Psoas muscle (tissue), 8 donors: ENCODE measurements around the gene THRSP. TPM values are rescaled to one million over a fixed set of nuclear protein-coding genes. Genes with fewer than 3 reads are reported as not detected.
"Not testable (repeated sequence)": the region's sequence is repeated elsewhere in the genome, so short reads cannot be mapped to it uniquely, and the experiment has no call there.

Source experiments
- ATAC-seq, 4 donors: fragments of 200-7000 bp; cut with Tn5 transposase; one replicate each; pipeline ENCODE4 v1.9.1; 2020; ENCODE audit warnings: moderate library complexity in 3 of 4, mild to moderate bottlenecking in 2 of 4
- DNase-seq, 2 donors: peaks; one replicate each; pipeline ENCODE4 v3.0.0-alpha.2; 2020
- H3K27ac ChIP-seq: fragments of 200-600 bp; one replicate; pipeline ENCODE4 v1.8.0; 2022
- H3K27me3 ChIP-seq, 3 donors: fragments of 200-600 bp in 1 of 3; one replicate each; pipeline versions ENCODE4 v1.6.1 to v1.8.0; 2013 to 2022; ENCODE audit warnings: low read length in 2 of 3, mild to moderate bottlenecking in 2 of 3, moderate library complexity in 1 of 3; ENCODE audit not compliant: insufficient read depth in 3 of 3
- H3K36me3 ChIP-seq, 2 donors: fragments of 200-600 bp in 1 of 2; one replicate each; pipeline versions ENCODE4 v1.6.1 to v1.8.0; 2013 to 2022; ENCODE audit warnings: low read depth in 1 of 2, mild to moderate bottlenecking in 1 of 2, moderate library complexity in 1 of 2; ENCODE audit not compliant: insufficient read depth in 1 of 2
- H3K4me1 ChIP-seq: fragments of 200-600 bp; one replicate; pipeline ENCODE4 v1.8.0; 2022
- H3K4me3 ChIP-seq: fragments of 200-600 bp; one replicate; pipeline ENCODE4 v1.8.0; 2022; ENCODE audit warnings: mild to moderate bottlenecking
- H3K9me3 ChIP-seq: fragments of 200-600 bp; one replicate; pipeline ENCODE4 v1.8.0; 2022
- WGBS, 3 donors: extraction: QIAGEN DNeasy Blood & Tissue Kit; methylation state at CpG; one replicate each; pipeline versions ENCODE4 v1.1.6 to v1.1.7; 2013; 5-methylcytosine and 5-hydroxymethylcytosine counted together
- intact Hi-C, 2 donors: fragments of 100-400 bp; cut with DNase I; formaldehyde crosslinking; loops; one replicate each; pipeline versions ENCODE4 v1.11.0 to v1.14.2; 2022
- long read RNA-seq, 2 donors: library from polyadenylated mRNA; unstranded; transcript quantifications; one replicate each; pipeline ENCODE4 v2.0.0, GENCODE V29; 2021
- polyA plus RNA-seq, 3 donors: library from polyadenylated mRNA; stranded (reverse); fragments of 200-250 nt; gene quantifications; one replicate each; pipeline ENCODE4 v1.2.3, GENCODE V29; 2013
- total RNA-seq, 4 donors: library from RNA; stranded (reverse); fragmentation: NEBNext Ultra II Directional in 2 of 4; extraction: Animal tissue kit (Norgen Biotek cat#: 25700) in 2 of 4; gene quantifications; one replicate each; pipeline versions ENCODE4 v1.2.1 to v1.2.4, GENCODE V29; 2021 to 2023
- TF ChIP-seq, protein P1 (sequence below): fragments of 200-600 bp; IDR thresholded peaks from one replicate; pipeline ENCODE4 v1.8.0; 2022; ENCODE audit warnings: antibody characterized with exemption
- donor health status: healthy with polysubstance abuse.
- donor health status: DM: no; HTN: no; CAD: no; lungs with moderate emphysema.
- donor health status: Bipolar disorder and iron deficiency.
- donor health status: healthy.
- donor health status: DM: yes; HTN: yes; CAD: no.
- donor health status: DM: no; HTN: no; CAD: no.
- donor health status: DM: no; HTN: no; CAD: no.
- donor health status: DM: yes; HTN: yes; CAD: no.

The THRSP gene, protein sequence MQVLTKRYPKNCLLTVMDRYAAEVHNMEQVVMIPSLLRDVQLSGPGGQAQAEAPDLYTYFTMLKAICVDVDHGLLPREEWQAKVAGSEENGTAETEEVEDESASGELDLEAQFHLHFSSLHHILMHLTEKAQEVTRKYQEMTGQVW
- total RNA-seq, result 1 to 10 TPM in 2 of 4 donors, under 1 TPM in 2; 0.24 to 5.6 (median 1.6) TPM
- polyA plus RNA-seq, result 1 to 10 TPM in 2 of 3 donors, under 1 TPM in 1; 0.61 to 7.2 (median 2.2) TPM
- long read RNA-seq, donor 1, result 0 reads
- long read RNA-seq, donor 2, partial matches to known transcripts, result 0 of 2 reads
- long read RNA-seq, donor 2, other reads (novel, unspliced or antisense), result 0 of 2 reads

DNA sequence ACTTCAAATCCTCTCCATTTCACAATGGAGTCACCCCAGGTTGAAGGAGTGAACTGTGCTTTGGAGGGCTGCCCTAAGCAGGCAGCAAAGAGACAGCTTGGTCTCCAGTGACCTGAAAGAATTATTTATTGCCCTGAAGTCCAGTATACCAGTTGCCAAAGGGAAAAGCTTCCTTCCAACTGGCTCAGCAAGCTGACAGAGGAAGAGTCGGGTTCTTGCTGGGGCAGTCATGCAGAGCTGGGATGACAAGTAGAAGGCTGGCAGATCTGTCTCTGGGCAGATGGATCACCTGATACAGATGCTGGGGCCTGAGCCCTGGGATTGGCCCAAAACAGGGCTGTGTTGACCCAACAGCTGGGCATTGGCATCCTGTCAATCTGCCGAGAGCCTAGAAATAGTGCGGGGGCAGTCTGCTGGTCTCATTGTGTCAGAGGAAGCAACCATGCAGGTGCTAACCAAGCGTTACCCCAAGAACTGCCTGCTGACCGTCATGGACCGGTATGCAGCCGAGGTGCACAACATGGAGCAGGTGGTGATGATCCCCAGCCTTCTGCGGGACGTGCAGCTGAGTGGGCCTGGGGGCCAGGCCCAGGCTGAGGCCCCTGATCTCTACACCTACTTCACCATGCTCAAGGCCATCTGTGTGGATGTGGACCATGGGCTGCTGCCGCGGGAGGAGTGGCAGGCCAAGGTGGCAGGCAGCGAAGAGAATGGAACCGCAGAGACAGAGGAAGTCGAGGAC is at the start of gene THRSP:
THRSP (plus strand) TSS at position 422 of the 742 bp plus-strand sequence; CDS start at position 443, 21 bp downstream.
- ATAC-seq, result peak; percentile 71 to 84 (median 80)

DNA sequence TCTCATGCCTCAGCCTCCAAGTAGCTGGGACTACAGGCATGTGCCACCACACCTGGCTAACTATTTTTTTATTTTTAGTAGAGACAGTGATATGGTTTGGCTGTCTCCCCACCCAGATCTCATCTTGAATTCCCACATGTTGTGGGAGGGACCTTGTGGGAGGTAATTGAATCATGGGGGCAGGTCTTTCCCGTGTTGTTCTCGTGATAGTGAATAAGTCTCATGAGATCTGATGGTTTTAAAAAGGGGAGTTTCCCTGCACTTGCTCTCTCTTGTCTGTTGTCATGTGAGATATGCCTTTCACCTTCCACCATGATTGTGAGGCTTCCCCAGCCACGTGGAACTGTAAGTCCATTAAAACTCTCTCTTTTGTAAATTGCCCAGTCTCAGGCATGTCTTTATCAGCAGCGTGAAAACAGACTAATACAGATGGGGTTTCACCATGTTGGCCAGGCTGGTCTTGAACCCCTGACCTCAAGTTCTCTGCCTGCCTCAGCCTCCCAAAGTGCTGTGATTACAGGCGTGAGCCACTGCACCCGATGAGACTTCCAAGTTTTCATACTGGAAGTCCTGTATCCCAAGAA is 48.6 kb upstream of the THRSP start:
- H3K4me3 ChIP-seq, H3K36me3 ChIP-seq, H3K27me3 ChIP-seq, ATAC-seq, H3K4me1 ChIP-seq, DNase-seq, H3K27ac ChIP-seq, H3K9me3 ChIP-seq, intact Hi-C loops: not testable (repeated sequence)
- 66 to 71% (median 70%) methylated on average over 6 of the region's 6 CpGs for WGBS, 3 donors

More for the DNA sequence above, at the start of gene THRSP:
- TF ChIP-seq, protein P1, sequence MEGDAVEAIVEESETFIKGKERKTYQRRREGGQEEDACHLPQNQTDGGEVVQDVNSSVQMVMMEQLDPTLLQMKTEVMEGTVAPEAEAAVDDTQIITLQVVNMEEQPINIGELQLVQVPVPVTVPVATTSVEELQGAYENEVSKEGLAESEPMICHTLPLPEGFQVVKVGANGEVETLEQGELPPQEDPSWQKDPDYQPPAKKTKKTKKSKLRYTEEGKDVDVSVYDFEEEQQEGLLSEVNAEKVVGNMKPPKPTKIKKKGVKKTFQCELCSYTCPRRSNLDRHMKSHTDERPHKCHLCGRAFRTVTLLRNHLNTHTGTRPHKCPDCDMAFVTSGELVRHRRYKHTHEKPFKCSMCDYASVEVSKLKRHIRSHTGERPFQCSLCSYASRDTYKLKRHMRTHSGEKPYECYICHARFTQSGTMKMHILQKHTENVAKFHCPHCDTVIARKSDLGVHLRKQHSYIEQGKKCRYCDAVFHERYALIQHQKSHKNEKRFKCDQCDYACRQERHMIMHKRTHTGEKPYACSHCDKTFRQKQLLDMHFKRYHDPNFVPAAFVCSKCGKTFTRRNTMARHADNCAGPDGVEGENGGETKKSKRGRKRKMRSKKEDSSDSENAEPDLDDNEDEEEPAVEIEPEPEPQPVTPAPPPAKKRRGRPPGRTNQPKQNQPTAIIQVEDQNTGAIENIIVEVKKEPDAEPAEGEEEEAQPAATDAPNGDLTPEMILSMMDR, result no peak
- peak within 1 kb of the TSS; percentile 80 for H3K27ac ChIP-seq
- peak in 1 of 2 donors; percentile 77 for DNase-seq
- H3K4me3 ChIP-seq, result peak within 1 kb of the TSS; percentile 49
- peaks cover 0 to 15% of the 10 kb centered on the region in 2 donors for H3K36me3 ChIP-seq
- WGBS, 3 donors, result 33 to 54% (median 41%) methylated on average over 14 of the region's 14 CpGs
- H3K4me1 ChIP-seq, result peaks cover 39% of the 10 kb centered on the region
- no peaks in the 10 kb centered on the region for H3K27me3 ChIP-seq
- H3K9me3 ChIP-seq, result no peaks in the 10 kb centered on the region
- intact Hi-C loops, result loop anchor here in 1 of 2 donors (5.0 kb wide), 1 partner anchor 124 kb away; the partner anchor contains the start of genes KCTD21 and USP35

DNA sequence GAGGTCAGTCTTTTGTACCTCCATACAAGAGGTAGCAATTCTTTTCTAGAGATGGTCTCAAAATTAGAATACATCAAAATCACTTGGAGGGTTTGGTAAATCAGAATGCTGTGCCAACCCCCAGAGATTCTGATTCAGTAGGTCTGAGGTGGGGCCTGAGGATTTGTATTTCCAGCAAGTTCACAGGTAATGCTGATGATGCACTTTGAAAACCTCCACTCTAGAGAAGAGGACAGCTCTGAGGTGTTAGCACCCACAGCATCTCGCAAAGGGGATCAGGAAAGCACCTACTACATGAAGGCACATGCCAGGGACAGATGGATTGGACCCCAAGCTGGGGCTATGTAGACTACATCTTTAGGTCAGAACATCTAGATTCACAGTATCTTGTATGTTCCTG is 47.8 kb upstream of the THRSP start:
- ATAC-seq, result no peak

DNA sequence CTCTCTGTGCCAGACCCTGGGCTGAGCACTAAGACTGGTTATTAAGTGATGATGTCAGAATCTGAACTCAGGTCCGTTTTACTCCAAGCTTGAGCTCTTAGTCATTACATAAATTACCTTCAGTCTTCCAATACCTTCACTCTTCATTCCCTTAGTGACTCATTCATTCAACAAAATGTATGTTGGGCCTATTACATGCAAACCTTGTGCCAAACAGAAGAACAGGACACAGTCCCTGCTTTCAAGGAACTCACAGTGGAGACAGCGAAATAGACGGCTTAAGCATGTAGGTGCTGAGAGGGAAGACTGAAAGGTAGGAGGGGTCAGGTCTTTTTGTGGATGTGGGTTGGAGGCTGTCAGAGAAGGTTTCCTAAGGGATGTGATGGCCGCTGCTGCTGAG is 43.9 kb upstream of the THRSP start:
- ATAC-seq (no peak), DNase-seq (no peak)
- 68 to 70% (median 69%) methylated on average over 4 of the region's 4 CpGs for WGBS, 3 donors
- Histone ChIP-seq H3K27me3 (no peaks in the 10 kb centered on the region), H3K27ac (no peak overlapping the region), H3K4me1 (no peaks in the 10 kb centered on the region), H3K36me3 (no peaks in the 10 kb centered on the region), H3K9me3 (no peaks in the 10 kb centered on the region), H3K4me3 (no peak overlapping the region)
- TF ChIP-seq, protein P1, result no peak
- intact Hi-C loops, result no loop called here

More for the DNA sequence above, 47.8 kb upstream of the THRSP start:
- Histone ChIP-seq H3K9me3 (no peaks in the 10 kb centered on the region), H3K36me3 (no peaks in the 10 kb centered on the region), H3K27ac (no peak overlapping the region), H3K4me3 (no peak overlapping the region), H3K4me1 (no peaks in the 10 kb centered on the region), H3K27me3 (no peaks in the 10 kb centered on the region)
- TF ChIP-seq, protein P1, result no peak
- 87 to 100% (median 100%) methylated on average over 1 of the region's 1 CpG for WGBS, 3 donors
- DNase-seq, result no peak
- intact Hi-C loops, result no loop called here

DNA sequence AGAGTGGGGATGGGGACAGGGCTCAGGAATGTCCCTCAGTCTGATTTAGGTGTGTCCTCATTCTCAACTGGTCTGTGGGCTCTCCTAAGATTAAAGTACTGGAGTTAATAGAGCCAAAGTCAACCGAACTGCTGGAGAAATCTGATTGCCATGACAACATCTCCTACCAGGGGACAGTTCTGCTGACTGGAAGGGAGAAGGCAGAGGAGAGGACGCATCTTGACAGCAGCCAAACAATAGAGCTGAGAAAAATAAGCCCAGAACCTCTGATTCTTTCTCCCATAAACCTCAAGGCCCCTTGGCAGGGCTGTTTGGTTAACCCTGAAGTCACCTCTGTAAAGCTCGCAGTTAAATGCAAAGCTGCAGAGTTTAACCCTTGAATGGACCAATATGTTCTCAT is 43.4 kb upstream of the THRSP start:
- H3K27me3 ChIP-seq, result no peaks in the 10 kb centered on the region
- H3K36me3 ChIP-seq, result no peaks in the 10 kb centered on the region
- no peaks in the 10 kb centered on the region for H3K4me1 ChIP-seq
- 30 to 56% (median 45%) methylated on average over 3 of the region's 3 CpGs for WGBS, 3 donors
- TF ChIP-seq, protein P1, result no peak
- DNase-seq, result no peak
- H3K4me3 ChIP-seq, result no peak overlapping the region
- no peak overlapping the region for H3K27ac ChIP-seq
- ATAC-seq, result no peak
- H3K9me3 ChIP-seq, result no peaks in the 10 kb centered on the region
- intact Hi-C loops, result no loop called here
